ENCODE data around the gene NEU3. TPM values are rescaled to one million over a fixed set of nuclear protein-coding genes. Genes with fewer than 3 reads are reported as not detected.

Gene NEU3
- total RNA-seq, 1 experiment from 2014 or later = 29.0 TPM

DNA sequence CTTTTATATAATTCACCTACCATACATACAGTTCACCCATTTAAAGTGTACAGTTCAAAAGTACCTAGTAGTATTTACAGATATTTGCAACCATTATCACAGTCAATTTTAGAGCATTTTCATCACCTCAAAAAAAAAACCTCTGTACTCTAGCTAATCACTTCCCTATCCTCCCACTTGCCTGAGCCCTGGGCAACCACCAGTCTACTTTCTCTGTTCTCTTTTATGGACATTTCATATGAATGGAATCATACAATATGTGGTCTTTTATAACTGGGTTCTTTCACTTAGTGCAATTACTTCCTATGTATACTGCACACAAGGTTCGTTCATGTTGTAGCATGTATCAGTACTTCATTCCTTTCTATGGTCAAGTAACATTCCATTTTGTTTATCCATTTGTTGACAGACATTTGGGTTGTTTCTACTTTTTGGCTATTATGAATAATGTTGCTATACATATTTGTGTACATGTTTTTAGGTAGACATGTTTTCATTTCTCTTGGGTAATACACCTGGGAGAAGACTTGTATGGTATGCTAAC lies 17.8 kb upstream of the NEU3 start:
- no peak for DNase-seq (ENCODE audit: low read depth, low spot score)
- intact Hi-C loops (cut with micrococcal nuclease; ENCODE audit: unreplicated experiment) = no loop called here
- ChIA-PET CTCF (no interaction called here), POLR2A (no interaction called here)
- no peaks in the 10 kb centered on the region for H3K9me3 ChIP-seq (ENCODE audit: control insufficient read depth, insufficient read depth, low read depth, low read length)
- in situ Hi-C loops (cut with HindIII; ENCODE audit: low pct_unique_long_range_greater_than_20kb, low sequenced_read_pairs) = no loop called here
- no peaks in the 10 kb centered on the region for H3K4me1 ChIP-seq (ENCODE audit: control insufficient read depth, insufficient read depth, low read length)
- H3K36me3 ChIP-seq (ENCODE audit: control insufficient read depth, insufficient read depth, low read length) = peaks cover 27% of the 10 kb centered on the region
- no TSS peak for BruUV-seq (replicated peaks)
- H3K27me3 ChIP-seq (ENCODE audit: control insufficient read depth, insufficient read depth, low read length) = no peaks in the 10 kb centered on the region
- no peak for TF ChIP-seq TCF7L2 (IDR thresholded peaks at IDR 0.05; ENCODE audit: low read depth, low read length)
- TF ChIP-seq, protein P1, sequence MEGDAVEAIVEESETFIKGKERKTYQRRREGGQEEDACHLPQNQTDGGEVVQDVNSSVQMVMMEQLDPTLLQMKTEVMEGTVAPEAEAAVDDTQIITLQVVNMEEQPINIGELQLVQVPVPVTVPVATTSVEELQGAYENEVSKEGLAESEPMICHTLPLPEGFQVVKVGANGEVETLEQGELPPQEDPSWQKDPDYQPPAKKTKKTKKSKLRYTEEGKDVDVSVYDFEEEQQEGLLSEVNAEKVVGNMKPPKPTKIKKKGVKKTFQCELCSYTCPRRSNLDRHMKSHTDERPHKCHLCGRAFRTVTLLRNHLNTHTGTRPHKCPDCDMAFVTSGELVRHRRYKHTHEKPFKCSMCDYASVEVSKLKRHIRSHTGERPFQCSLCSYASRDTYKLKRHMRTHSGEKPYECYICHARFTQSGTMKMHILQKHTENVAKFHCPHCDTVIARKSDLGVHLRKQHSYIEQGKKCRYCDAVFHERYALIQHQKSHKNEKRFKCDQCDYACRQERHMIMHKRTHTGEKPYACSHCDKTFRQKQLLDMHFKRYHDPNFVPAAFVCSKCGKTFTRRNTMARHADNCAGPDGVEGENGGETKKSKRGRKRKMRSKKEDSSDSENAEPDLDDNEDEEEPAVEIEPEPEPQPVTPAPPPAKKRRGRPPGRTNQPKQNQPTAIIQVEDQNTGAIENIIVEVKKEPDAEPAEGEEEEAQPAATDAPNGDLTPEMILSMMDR (IDR thresholded peaks at IDR 0.05) = no peak
- TF ChIP-seq POLR2AphosphoS5 (IDR thresholded peaks at IDR 0.05; ENCODE audit: low read depth, low read length) = no peak
- TF ChIP-seq SIN3A (IDR thresholded peaks at IDR 0.05; ENCODE audit: borderline replicate concordance, insufficient read depth, low read depth, low read length) = no peak
- TF ChIP-seq, protein P2, sequence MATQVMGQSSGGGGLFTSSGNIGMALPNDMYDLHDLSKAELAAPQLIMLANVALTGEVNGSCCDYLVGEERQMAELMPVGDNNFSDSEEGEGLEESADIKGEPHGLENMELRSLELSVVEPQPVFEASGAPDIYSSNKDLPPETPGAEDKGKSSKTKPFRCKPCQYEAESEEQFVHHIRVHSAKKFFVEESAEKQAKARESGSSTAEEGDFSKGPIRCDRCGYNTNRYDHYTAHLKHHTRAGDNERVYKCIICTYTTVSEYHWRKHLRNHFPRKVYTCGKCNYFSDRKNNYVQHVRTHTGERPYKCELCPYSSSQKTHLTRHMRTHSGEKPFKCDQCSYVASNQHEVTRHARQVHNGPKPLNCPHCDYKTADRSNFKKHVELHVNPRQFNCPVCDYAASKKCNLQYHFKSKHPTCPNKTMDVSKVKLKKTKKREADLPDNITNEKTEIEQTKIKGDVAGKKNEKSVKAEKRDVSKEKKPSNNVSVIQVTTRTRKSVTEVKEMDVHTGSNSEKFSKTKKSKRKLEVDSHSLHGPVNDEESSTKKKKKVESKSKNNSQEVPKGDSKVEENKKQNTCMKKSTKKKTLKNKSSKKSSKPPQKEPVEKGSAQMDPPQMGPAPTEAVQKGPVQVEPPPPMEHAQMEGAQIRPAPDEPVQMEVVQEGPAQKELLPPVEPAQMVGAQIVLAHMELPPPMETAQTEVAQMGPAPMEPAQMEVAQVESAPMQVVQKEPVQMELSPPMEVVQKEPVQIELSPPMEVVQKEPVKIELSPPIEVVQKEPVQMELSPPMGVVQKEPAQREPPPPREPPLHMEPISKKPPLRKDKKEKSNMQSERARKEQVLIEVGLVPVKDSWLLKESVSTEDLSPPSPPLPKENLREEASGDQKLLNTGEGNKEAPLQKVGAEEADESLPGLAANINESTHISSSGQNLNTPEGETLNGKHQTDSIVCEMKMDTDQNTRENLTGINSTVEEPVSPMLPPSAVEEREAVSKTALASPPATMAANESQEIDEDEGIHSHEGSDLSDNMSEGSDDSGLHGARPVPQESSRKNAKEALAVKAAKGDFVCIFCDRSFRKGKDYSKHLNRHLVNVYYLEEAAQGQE (IDR thresholded peaks at IDR 0.05; ENCODE audit: insufficient read depth in 1 of 2, low read depth in 2 of 2, low read length in 1 of 2) = no peak
- no peak for ATAC-seq
- no peak overlapping the region for H3K27ac ChIP-seq (ENCODE audit: low read length)
- H3K4me3 ChIP-seq (ENCODE audit: low read depth in 2 of 2, low read length in 2 of 2) = no peak overlapping the region

DNA sequence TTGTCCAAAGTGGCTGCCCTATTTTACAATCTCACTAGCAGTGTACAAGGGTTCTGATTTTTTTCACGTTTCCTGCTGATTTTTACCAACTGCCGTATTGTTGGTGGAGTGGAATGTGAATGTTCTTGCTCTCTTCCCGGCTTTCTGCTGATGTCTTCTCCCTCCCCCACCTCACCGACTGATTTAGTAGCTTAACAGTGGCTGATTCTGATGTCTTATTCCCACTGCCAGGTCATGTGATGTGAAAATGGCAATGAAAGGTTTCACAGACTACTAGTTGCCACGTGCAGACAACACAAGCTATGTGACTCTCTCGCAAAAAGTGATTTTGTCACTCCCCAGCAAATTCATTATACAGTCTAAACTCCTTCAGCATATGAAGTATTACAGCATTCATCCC lies 17.3 kb upstream of the NEU3 start:
- Histone ChIP-seq H3K4me3 (ENCODE audit: low read depth in 2 of 2, low read length in 2 of 2) (no peak overlapping the region), H3K36me3 (ENCODE audit: control insufficient read depth, insufficient read depth, low read length) (peaks cover 22% of the 10 kb centered on the region), H3K4me1 (ENCODE audit: control insufficient read depth, insufficient read depth, low read length) (no peaks in the 10 kb centered on the region), H3K27me3 (ENCODE audit: control insufficient read depth, insufficient read depth, low read length) (no peaks in the 10 kb centered on the region), H3K27ac (ENCODE audit: low read length) (no peak overlapping the region), H3K9me3 (ENCODE audit: control insufficient read depth, insufficient read depth, low read depth, low read length) (no peaks in the 10 kb centered on the region)
- intact Hi-C loops (cut with micrococcal nuclease; ENCODE audit: unreplicated experiment) (no loop called here), in situ Hi-C loops (cut with HindIII; ENCODE audit: low pct_unique_long_range_greater_than_20kb, low sequenced_read_pairs) (no loop called here)
- ATAC-seq (no peak), DNase-seq (ENCODE audit: low read depth, low spot score) (no peak)
- TF ChIP-seq SIN3A (IDR thresholded peaks at IDR 0.05; ENCODE audit: borderline replicate concordance, insufficient read depth, low read depth, low read length) (no peak), TCF7L2 (IDR thresholded peaks at IDR 0.05; ENCODE audit: low read depth, low read length) (no peak)
- TF ChIP-seq, protein P1 (IDR thresholded peaks at IDR 0.05) = no peak
- TF ChIP-seq, protein P2 (IDR thresholded peaks at IDR 0.05; ENCODE audit: insufficient read depth in 1 of 2, low read depth in 2 of 2, low read length in 1 of 2) = no peak
- ChIA-PET POLR2A (interaction anchor here (0.6 kb wide), 1 partner anchor 37 kb away, joined by 4 read pairs; no protein-coding TSS in a partner anchor), CTCF (no interaction called here)
- no TSS peak for BruUV-seq (replicated peaks)

Data from Panc1 (cell line).